ENCODE data around the gene ADGRL3. TPM values are rescaled to one million over a fixed set of nuclear protein-coding genes. Genes with fewer than 3 reads are reported as not detected.

Gene ADGRL3
- total RNA-seq, 2 experiments from 2014 or later = not detected

- Histone ChIP-seq H2AFZ (ENCODE audit: low read length) (no peak overlapping the region), H3K79me2 (ENCODE audit: insufficient read depth, low read depth, low read length) (no peaks in the 10 kb centered on the region), H3K4me3 (ENCODE audit: low read depth, low read length, poor library complexity, severe bottlenecking) (no peak overlapping the region), H4K20me1 (ENCODE audit: insufficient read depth, low read length) (no peaks in the 10 kb centered on the region), H3K4me1 (ENCODE audit: insufficient read depth, low read length, poor library complexity, severe bottlenecking) (no peaks in the 10 kb centered on the region), H3K9me3 (ENCODE audit: low read length) (no peaks in the 10 kb centered on the region), H3K4me2 (ENCODE audit: low read length) (no peak overlapping the region), H3K36me3 (ENCODE audit: insufficient read depth, low read length) (no peaks in the 10 kb centered on the region), H3K27ac (ENCODE audit: low read depth, low read length, poor library complexity, severe bottlenecking) (no peak overlapping the region), H3K9me2 (ENCODE audit: insufficient read depth, low read length) (no peaks in the 10 kb centered on the region)
- BruUV-seq (replicated peaks) = no TSS peak
- no peak for TF ChIP-seq CTCF (conservative IDR thresholded peaks at IDR 0.05; ENCODE audit: low read length)
- no peak for TF ChIP-seq EZH2phosphoT487 (IDR thresholded peaks at IDR 0.05; ENCODE audit: borderline replicate concordance, low read depth, low read length)
- intact Hi-C loops (cut with micrococcal nuclease; ENCODE audit: unreplicated experiment) = no loop called here
- CTCF ChIA-PET (ENCODE audit: unreplicated experiment) = no interaction called here
- no peak for DNase-seq (ENCODE audit: low spot score)
- POLR2A ChIA-PET = no interaction called here
Measured at GRCh38 chr4:61210186-61210939, 10.2 kb downstream of the ADGRL3 start.

- no peaks in the 10 kb centered on the region for H3K9me2 ChIP-seq (ENCODE audit: insufficient read depth, low read length)
- no peaks in the 10 kb centered on the region for H3K9me3 ChIP-seq (ENCODE audit: low read length)
- no TSS peak for BruUV-seq (replicated peaks)
- intact Hi-C loops (cut with micrococcal nuclease; ENCODE audit: unreplicated experiment) = no loop called here
- no peaks in the 10 kb centered on the region for H3K36me3 ChIP-seq (ENCODE audit: insufficient read depth, low read length)
- no peak overlapping the region for H2AFZ ChIP-seq (ENCODE audit: low read length)
- CTCF ChIA-PET (ENCODE audit: unreplicated experiment) = no interaction called here
- no peaks in the 10 kb centered on the region for H4K20me1 ChIP-seq (ENCODE audit: insufficient read depth, low read length)
- H3K4me1 ChIP-seq (ENCODE audit: insufficient read depth, low read length, poor library complexity, severe bottlenecking) = no peaks in the 10 kb centered on the region
- no peak overlapping the region for H3K4me3 ChIP-seq (ENCODE audit: low read depth, low read length, poor library complexity, severe bottlenecking)
- TF ChIP-seq EZH2phosphoT487 (IDR thresholded peaks at IDR 0.05; ENCODE audit: borderline replicate concordance, low read depth, low read length) (no peak), CTCF (conservative IDR thresholded peaks at IDR 0.05; ENCODE audit: low read length) (no peak)
- no peak overlapping the region for H3K4me2 ChIP-seq (ENCODE audit: low read length)
- no peaks in the 10 kb centered on the region for H3K79me2 ChIP-seq (ENCODE audit: insufficient read depth, low read depth, low read length)
- no peak overlapping the region for H3K27ac ChIP-seq (ENCODE audit: low read depth, low read length, poor library complexity, severe bottlenecking)
- POLR2A ChIA-PET = no interaction called here
- no peak for DNase-seq (ENCODE audit: low spot score)
Measured at GRCh38 chr4:61211781-61212180, 11.7 kb downstream of the ADGRL3 start.

GRCh38 chr4:61212788-61213187 is 12.7 kb downstream of the ADGRL3 start:
- no peak for DNase-seq (ENCODE audit: low spot score)
- BruUV-seq (replicated peaks) = no TSS peak
- no peaks in the 10 kb centered on the region for H3K4me1 ChIP-seq (ENCODE audit: insufficient read depth, low read length, poor library complexity, severe bottlenecking)
- no peak for TF ChIP-seq EZH2phosphoT487 (IDR thresholded peaks at IDR 0.05; ENCODE audit: borderline replicate concordance, low read depth, low read length)
- no peak for TF ChIP-seq CTCF (conservative IDR thresholded peaks at IDR 0.05; ENCODE audit: low read length)
- H4K20me1 ChIP-seq (ENCODE audit: insufficient read depth, low read length) = no peaks in the 10 kb centered on the region
- ChIA-PET POLR2A (no interaction called here), CTCF (ENCODE audit: unreplicated experiment) (no interaction called here)
- H3K79me2 ChIP-seq (ENCODE audit: insufficient read depth, low read depth, low read length) = no peaks in the 10 kb centered on the region
- H3K9me3 ChIP-seq (ENCODE audit: low read length) = no peaks in the 10 kb centered on the region
- H3K9me2 ChIP-seq (ENCODE audit: insufficient read depth, low read length) = no peaks in the 10 kb centered on the region
- H3K36me3 ChIP-seq (ENCODE audit: insufficient read depth, low read length) = no peaks in the 10 kb centered on the region
- H3K27ac ChIP-seq (ENCODE audit: low read depth, low read length, poor library complexity, severe bottlenecking) = no peak overlapping the region
- H3K4me3 ChIP-seq (ENCODE audit: low read depth, low read length, poor library complexity, severe bottlenecking) = no peak overlapping the region
- intact Hi-C loops (cut with micrococcal nuclease; ENCODE audit: unreplicated experiment) = no loop called here
- no peak overlapping the region for H3K4me2 ChIP-seq (ENCODE audit: low read length)
- no peak overlapping the region for H2AFZ ChIP-seq (ENCODE audit: low read length)

Data from OCI-LY7 (cell line).